Fibroblast of villous mesenchyme (primary cell): ENCODE results near the gene LIMK2. TPM values are rescaled to one million over a fixed set of nuclear protein-coding genes. Genes with fewer than 3 reads are reported as not detected.

ENCODE experiments used
- DNase-seq: peaks from one replicate; pipeline ENCODE4 v3.0.0-alpha.2; 2010; ENCODE audit warnings: low read depth
- H3K4me3 ChIP-seq: 2 replicates; pipeline ENCODE4 v1.5.1; 2011; ENCODE audit warnings: low read depth, mild to moderate bottlenecking, low read length
- total RNA-seq: library from RNA; depleted of rRNA; stranded (reverse); fragments of >200 nt; gene quantifications from 2 replicates; pipeline ENCODE4 v1.2.3, GENCODE V29; 2012
- TF ChIP-seq, protein P1 (sequence below): IDR thresholded peaks from 2 replicates; pipeline ENCODE4 v1.5.1; 2012; ENCODE audit warnings: low read depth, mild to moderate bottlenecking, low read length; ENCODE audit not compliant: insufficient read depth

LIMK2 gene
- total RNA-seq, 1 donor = 50.1 TPM

DNA sequence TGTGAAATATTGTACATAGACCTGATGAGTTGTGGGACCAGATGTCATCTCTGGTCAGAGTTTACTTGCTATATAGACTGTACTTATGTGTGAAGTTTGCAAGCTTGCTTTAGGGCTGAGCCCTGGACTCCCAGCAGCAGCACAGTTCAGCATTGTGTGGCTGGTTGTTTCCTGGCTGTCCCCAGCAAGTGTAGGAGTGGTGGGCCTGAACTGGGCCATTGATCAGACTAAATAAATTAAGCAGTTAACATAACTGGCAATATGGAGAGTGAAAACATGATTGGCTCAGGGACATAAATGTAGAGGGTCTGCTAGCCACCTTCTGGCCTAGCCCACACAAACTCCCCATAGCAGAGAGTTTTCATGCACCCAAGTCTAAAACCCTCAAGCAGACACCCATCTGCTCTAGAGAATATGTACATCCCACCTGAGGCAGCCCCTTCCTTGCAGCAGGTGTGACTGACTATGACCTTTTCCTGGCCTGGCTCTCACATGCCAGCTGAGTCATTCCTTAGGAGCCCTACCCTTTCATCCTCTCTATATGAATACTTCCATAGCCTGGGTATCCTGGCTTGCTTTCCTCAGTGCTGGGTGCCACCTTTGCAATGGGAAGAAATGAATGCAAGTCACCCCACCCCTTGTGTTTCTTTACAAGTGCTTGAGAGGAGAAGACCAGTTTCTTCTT is 67.9 kb downstream of the LIMK2 start:
- H3K4me3 ChIP-seq = no peak overlapping the region
- TF ChIP-seq, protein P1, sequence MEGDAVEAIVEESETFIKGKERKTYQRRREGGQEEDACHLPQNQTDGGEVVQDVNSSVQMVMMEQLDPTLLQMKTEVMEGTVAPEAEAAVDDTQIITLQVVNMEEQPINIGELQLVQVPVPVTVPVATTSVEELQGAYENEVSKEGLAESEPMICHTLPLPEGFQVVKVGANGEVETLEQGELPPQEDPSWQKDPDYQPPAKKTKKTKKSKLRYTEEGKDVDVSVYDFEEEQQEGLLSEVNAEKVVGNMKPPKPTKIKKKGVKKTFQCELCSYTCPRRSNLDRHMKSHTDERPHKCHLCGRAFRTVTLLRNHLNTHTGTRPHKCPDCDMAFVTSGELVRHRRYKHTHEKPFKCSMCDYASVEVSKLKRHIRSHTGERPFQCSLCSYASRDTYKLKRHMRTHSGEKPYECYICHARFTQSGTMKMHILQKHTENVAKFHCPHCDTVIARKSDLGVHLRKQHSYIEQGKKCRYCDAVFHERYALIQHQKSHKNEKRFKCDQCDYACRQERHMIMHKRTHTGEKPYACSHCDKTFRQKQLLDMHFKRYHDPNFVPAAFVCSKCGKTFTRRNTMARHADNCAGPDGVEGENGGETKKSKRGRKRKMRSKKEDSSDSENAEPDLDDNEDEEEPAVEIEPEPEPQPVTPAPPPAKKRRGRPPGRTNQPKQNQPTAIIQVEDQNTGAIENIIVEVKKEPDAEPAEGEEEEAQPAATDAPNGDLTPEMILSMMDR = no peak
- DNase-seq = no peak

DNA sequence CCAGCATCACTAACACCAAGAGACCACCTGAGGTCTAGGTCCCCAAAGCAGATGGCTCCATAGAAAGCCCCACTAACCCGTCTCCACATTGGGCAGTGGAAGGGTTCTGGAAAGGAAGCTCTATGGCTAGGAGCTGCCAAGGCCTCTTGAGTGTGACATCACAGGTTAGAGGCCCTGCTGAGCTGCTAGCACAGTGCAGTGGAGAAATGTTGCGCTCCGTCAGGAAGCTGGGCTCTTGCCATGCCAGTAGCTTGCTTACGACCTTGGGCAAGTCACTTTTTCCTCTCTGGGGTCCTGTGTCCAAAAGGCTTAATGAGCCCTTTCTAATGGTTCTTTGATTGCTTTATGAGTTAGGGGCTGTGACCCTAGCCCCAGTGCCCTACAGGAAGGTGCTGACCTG is 69.6 kb downstream of the LIMK2 start:
- no peak overlapping the region for H3K4me3 ChIP-seq
- no peak for DNase-seq
- TF ChIP-seq, protein P1 = no peak

DNA sequence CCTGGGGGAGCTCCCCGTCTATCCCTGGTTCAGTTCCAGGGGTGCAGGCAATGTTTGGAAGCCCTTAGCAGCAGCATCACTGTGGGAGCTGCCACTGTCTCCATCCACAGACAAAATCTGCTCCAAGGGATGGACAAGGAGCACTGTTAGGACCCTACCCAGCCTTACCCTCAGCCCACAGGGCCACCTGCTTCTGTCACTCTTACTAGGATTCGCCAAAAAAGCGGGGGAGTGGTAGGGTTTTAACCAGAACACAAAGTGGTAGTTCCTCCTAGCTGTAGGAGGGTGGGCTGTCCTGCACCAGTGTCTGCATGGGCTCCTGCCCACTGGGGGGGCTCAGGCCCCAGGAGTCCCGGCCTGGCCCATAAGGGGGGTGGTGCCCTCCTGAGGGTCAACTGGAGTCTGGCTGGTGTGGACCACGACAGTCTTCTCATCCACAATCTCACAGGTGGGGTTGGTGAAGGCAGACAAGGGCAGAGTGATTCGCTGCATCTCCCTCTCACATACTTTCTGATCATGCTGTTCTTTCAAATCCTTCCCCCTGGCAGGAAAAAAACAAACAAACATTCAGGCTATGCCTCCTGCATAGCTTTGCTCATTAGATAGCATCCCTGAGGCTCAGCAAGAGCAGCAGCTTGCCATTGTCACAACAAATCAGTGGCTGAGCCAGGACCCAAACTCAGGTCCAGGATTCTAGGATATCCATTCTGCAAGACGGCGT is 70.8 kb downstream of the LIMK2 start:
- no peak overlapping the region for H3K4me3 ChIP-seq
- TF ChIP-seq, protein P1 = no peak
- no peak for DNase-seq

DNA sequence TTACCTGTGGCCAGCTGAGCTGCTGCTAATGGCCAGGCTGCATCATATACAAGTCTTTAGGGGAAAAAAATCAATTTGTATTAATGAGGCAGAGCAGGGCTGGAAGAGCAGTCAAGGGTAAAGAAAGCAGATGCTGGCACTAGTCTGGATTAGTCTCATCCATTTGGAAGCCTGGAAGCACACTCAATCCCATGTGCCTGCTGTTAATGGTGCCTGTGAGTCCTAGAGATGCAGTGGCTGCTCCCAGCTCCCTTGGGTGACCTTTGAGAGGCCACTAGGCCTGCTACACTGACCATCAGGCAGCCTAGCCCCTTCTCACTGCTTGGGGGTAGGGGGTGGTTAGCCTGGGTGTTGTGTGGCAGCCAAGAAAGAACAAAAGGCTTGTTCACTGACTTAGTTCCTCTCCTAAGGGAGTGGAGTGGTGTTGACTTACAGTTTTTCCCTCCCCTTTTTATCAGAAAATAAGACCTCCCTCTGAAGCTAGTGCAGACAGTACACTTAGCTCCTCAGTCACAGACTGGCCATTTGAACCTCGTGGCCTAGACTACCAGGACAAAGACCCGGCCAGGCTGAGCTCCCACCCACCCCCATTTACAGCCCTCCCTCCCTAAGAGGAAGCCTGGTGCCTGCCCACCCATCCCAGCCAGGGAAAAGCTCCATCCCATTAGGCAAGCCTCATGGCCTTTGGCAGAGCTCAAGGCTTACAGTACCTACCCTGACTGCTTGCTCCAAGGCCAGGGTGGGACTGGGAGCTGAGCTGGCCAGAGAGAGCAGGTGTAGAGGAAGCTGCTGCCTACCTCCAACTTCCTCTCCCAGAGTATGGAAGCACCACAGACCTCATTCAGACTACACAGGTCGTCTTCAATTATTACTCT is 72.4 kb downstream of the LIMK2 start:
- no peak overlapping the region for H3K4me3 ChIP-seq
- DNase-seq = no peak
- TF ChIP-seq, protein P1 = no peak

DNA sequence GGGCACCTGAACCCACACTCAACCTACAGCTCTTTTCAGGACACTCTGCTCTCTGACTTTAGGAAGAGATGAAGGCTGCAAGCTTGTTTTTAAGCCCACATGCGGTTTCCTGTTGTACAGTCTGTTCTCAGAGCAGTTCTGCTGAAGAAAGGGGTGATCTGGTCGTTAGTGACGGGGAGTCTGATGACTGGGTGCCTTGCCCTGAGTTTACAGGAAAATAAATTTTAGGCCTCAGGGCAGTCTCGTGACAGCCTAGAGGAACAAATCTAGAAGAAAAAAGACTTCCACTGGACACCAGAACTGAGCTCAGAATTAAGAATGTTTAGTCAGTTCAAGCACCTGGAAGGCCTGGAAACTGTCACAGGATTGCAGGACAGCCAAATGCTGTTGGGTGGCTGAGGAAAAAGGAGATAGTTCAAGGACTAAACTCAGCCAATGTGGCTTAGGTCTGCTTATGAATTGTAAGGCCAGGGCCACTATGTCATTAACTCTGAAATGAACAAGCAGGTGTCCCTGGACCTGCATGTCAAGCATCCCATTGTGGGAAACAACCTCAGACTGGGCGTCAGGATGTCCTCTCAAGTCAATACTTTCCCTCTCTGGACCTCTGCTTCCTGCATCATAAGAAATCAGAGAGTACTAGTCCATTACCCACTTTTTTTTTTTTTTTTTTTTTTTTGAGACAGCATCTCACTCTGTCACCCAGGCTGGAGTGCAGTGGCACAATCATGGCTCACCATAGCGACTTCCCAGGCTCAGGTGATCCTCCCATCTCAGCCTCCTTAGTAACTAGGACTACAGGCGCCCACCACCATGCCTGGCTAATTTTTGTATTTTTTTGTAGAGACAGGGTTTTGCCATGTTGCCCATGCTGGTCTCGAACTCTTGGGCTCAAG is 74.5 kb downstream of the LIMK2 start:
- DNase-seq = peak; percentile 24
- TF ChIP-seq, protein P1 = no peak
- no peak overlapping the region for H3K4me3 ChIP-seq
